NCI-H1048 (cell line): ENCODE measurements around the gene PRR23E.

Experiments used
- DNase-seq: peaks from one replicate; lab custom pipeline; 2025; lab: John Stamatoyannopoulos, UW

The PRR23E gene

GRCh38 chr3:127209840-127210653 lies 17.1 kb downstream of the PRR23E start:
- no peak for DNase-seq

GRCh38 chr3:127210654-127210943 lies 17.7 kb downstream of the PRR23E start:
- no peak for DNase-seq

- no peak for DNase-seq
Observed at GRCh38 chr3:127211118-127212060, 18.5 kb downstream of the PRR23E start.

- no peak for DNase-seq
Observed at GRCh38 chr3:127212231-127212630, 19.3 kb downstream of the PRR23E start.

GRCh38 chr3:127212711-127213110 lies 19.8 kb downstream of the PRR23E start:
- no peak for DNase-seq

- no peak for DNase-seq
Observed at GRCh38 chr3:127213381-127213918, 20.5 kb downstream of the PRR23E start.

GRCh38 chr3:127214975-127215374 lies 22.0 kb downstream of the PRR23E start:
- DNase-seq: no peak

- no peak for DNase-seq
Observed at GRCh38 chr3:127215714-127216414, 22.9 kb downstream of the PRR23E start.

- DNase-seq: no peak
Observed at GRCh38 chr3:127216415-127217261, 23.7 kb downstream of the PRR23E start.

GRCh38 chr3:127217596-127218453 lies 24.9 kb downstream of the PRR23E start:
- DNase-seq: no peak

GRCh38 chr3:127218454-127218922 lies 25.6 kb downstream of the PRR23E start:
- DNase-seq: no peak

- no peak for DNase-seq
Observed at GRCh38 chr3:127220497-127220896, 27.6 kb downstream of the PRR23E start.

- DNase-seq: no peak
Observed at GRCh38 chr3:127221037-127221436, 28.1 kb downstream of the PRR23E start.

GRCh38 chr3:127221446-127222035 lies 28.6 kb downstream of the PRR23E start:
- no peak for DNase-seq

- DNase-seq: no peak
Observed at GRCh38 chr3:127222163-127222562, 29.2 kb downstream of the PRR23E start.

GRCh38 chr3:127222664-127223063 lies 29.7 kb downstream of the PRR23E start:
- DNase-seq: no peak

GRCh38 chr3:127224118-127224517 lies 31.2 kb downstream of the PRR23E start:
- DNase-seq: no peak

- DNase-seq: no peak
Observed at GRCh38 chr3:127226457-127226856, 33.5 kb downstream of the PRR23E start.

GRCh38 chr3:127226946-127227842 lies 34.3 kb downstream of the PRR23E start:
- DNase-seq: no peak
